HG02642 (cell line): ENCODE results near the gene GMEB2.
"Not testable (repeated sequence)": the region's sequence is repeated elsewhere in the genome, so short reads cannot be mapped to it uniquely, and the experiment has no call there.

ENCODE experiments used
- ATAC-seq: cut with Tn5 transposase; IDR thresholded peaks from one replicate; pipeline ENCODE4 v1.9.1; 2021; ENCODE audit warnings: mild to moderate bottlenecking; ENCODE audit not compliant: unreplicated experiment, poor library complexity

Gene GMEB2

GRCh38 chr20:63626424-63627128, at the start of gene GMEB2:
Gene GMEB2 (minus strand): TSS chr20:63627101. CDS start chr20:63619397, 7,704 bp downstream.
- ATAC-seq, result peak; percentile 49

GRCh38 chr20:63675681-63676368, 48.9 kb upstream of the GMEB2 start:
- no peak for ATAC-seq

- ATAC-seq, result no peak
Observed at GRCh38 chr20:63673951-63674350, 47.0 kb upstream of the GMEB2 start.

GRCh38 chr20:63672666-63673065, 45.8 kb upstream of the GMEB2 start:
- no peak for ATAC-seq

- ATAC-seq, result not testable (repeated sequence)
Observed at GRCh38 chr20:63671695-63672094, 44.8 kb upstream of the GMEB2 start.

- ATAC-seq, result no peak
Observed at GRCh38 chr20:63668351-63668750, 41.5 kb upstream of the GMEB2 start.

- no peak for ATAC-seq
Observed at GRCh38 chr20:63667858-63668257, 41.0 kb upstream of the GMEB2 start.

GRCh38 chr20:63665708-63666107, 38.8 kb upstream of the GMEB2 start:
- no peak for ATAC-seq

GRCh38 chr20:63664861-63665594, 38.1 kb upstream of the GMEB2 start:
- ATAC-seq, result no peak

- ATAC-seq, result no peak
Observed at GRCh38 chr20:63664143-63664851, 37.4 kb upstream of the GMEB2 start.

GRCh38 chr20:63663332-63664066, 36.6 kb upstream of the GMEB2 start:
- ATAC-seq, result no peak

GRCh38 chr20:63662813-63663189, 35.9 kb upstream of the GMEB2 start:
- no peak for ATAC-seq

GRCh38 chr20:63661959-63662812, 35.3 kb upstream of the GMEB2 start:
- ATAC-seq, result no peak

GRCh38 chr20:63661108-63661507, 34.2 kb upstream of the GMEB2 start:
- no peak for ATAC-seq

GRCh38 chr20:63660622-63661021, 33.7 kb upstream of the GMEB2 start:
- no peak for ATAC-seq

GRCh38 chr20:63660174-63660573, 33.3 kb upstream of the GMEB2 start:
- not testable (repeated sequence) for ATAC-seq

GRCh38 chr20:63659370-63659769, 32.5 kb upstream of the GMEB2 start:
- no peak for ATAC-seq

GRCh38 chr20:63658749-63659187, 31.9 kb upstream of the GMEB2 start:
- peak; percentile 25 for ATAC-seq
